Endothelial cell (in vitro differentiated cells): ENCODE results near the gene GNAT1. TPM values are rescaled to one million over a fixed set of nuclear protein-coding genes. Genes with fewer than 3 reads are reported as not detected.

Experiments used
- DNase-seq: peaks from one replicate; pipeline ENCODE4 v3.0.0; 2021; ENCODE audit warnings: low spot score
- H3K27ac Mint-ChIP-seq: one replicate; pipeline ENCODE4 v1.8.0; 2021; ENCODE audit warnings: mixed read lengths, inconsistent platforms; ENCODE audit not compliant: unreplicated experiment
- H3K27me3 Mint-ChIP-seq: one replicate; pipeline ENCODE4 v1.8.0; 2021; ENCODE audit warnings: mild to moderate bottlenecking, moderate library complexity, mixed read lengths, inconsistent platforms; ENCODE audit not compliant: unreplicated experiment
- H3K36me3 Mint-ChIP-seq: one replicate; pipeline ENCODE4 v1.8.0; 2021; ENCODE audit warnings: mild to moderate bottlenecking, low read depth, mixed read lengths, inconsistent platforms; ENCODE audit not compliant: unreplicated experiment
- H3K4me1 Mint-ChIP-seq: one replicate; pipeline ENCODE4 v1.8.0; 2021; ENCODE audit warnings: mild to moderate bottlenecking, mixed read lengths, inconsistent platforms; ENCODE audit not compliant: unreplicated experiment
- H3K4me3 Mint-ChIP-seq: one replicate; pipeline ENCODE4 v1.8.0; 2021; ENCODE audit warnings: mild to moderate bottlenecking, mixed read lengths, inconsistent platforms; ENCODE audit not compliant: unreplicated experiment
- H3K9me3 Mint-ChIP-seq: one replicate; pipeline ENCODE4 v1.8.0; 2021; ENCODE audit warnings: mixed read lengths, inconsistent platforms; ENCODE audit not compliant: unreplicated experiment
- CTCF ChIP-seq: fragments of 200-600 bp; sonication (generic); IDR thresholded peaks from one replicate; pipeline ENCODE4 v1.5.0; 2021; ENCODE audit warnings: antibody characterized with exemption; ENCODE audit not compliant: unreplicated experiment
- total RNA-seq: library from RNA; stranded (reverse); fragmentation: NEBNext Ultra II Directional; extraction: Animal tissue kit (Norgen Biotek cat#: 25700); gene quantifications from one replicate; pipeline ENCODE4 v1.2.1, GENCODE V29; 2021; ENCODE audit not compliant: unreplicated experiment

GNAT1 gene
- total RNA-seq, 1 donor from 2014 or later = 0.59 TPM

DNA sequence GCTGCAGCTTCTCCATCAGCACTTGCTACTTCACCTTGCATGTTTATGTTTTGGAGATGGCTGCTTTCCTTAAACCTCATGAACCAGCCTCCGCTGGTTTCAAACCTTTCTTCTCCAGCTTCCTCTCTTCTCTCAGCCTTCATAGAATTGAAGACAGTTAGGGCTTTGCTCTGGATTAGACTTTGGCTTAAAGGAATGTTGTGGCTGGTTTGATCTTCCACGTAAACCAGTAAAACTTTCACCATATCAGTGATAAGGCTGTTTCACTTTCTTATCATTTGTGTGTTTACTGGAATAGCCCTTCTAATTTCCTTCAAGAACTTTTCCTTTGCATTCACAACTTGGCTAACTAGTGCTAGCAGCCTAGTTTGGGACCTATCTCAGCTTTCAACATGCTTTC, 11.7 kb upstream of the GNAT1 start:
- no peaks in the 10 kb centered on the region for H3K27me3 Mint-ChIP-seq
- H3K4me3 Mint-ChIP-seq = no peak overlapping the region
- no peak for TF ChIP-seq CTCF
- no peak for DNase-seq
- no peak overlapping the region for H3K27ac Mint-ChIP-seq
- no peaks in the 10 kb centered on the region for H3K4me1 Mint-ChIP-seq
- peaks cover 15% of the 10 kb centered on the region for H3K36me3 Mint-ChIP-seq
- H3K9me3 Mint-ChIP-seq = no peaks in the 10 kb centered on the region

DNA sequence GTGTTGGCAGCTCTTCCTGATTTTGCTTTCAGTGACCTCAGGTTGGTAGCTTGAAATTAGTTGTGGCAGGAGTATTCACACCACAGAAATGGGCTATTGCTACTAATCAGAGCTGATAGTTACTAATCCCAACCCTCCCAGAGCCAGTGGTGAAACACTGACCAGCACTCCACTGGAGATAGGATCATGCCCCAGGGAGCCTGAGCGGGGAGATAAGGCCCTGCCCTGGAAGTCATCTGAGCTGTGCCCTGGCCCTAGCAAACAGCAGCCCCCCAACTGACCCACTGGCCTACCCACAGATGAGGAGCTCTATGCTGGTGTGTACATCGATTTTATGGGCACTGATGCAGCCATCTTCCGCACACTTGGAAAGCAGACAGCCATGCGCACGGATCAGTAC, 9.4 kb upstream of the GNAT1 start:
- DNase-seq = no peak
- no peak overlapping the region for H3K27ac Mint-ChIP-seq
- no peak for TF ChIP-seq CTCF
- peaks cover 1% of the 10 kb centered on the region for H3K27me3 Mint-ChIP-seq
- peaks cover 15% of the 10 kb centered on the region for H3K36me3 Mint-ChIP-seq
- peak overlapping the region; percentile 37 for H3K4me3 Mint-ChIP-seq
- H3K9me3 Mint-ChIP-seq = no peaks in the 10 kb centered on the region
- H3K4me1 Mint-ChIP-seq = no peaks in the 10 kb centered on the region

- H3K27me3 Mint-ChIP-seq = peaks cover 1% of the 10 kb centered on the region
- H3K9me3 Mint-ChIP-seq = no peaks in the 10 kb centered on the region
- TF ChIP-seq CTCF = no peak
- H3K4me1 Mint-ChIP-seq = no peaks in the 10 kb centered on the region
- H3K27ac Mint-ChIP-seq = no peak overlapping the region
- peaks cover 15% of the 10 kb centered on the region for H3K36me3 Mint-ChIP-seq
- H3K4me3 Mint-ChIP-seq = peak overlapping the region; percentile 37
- no peak for DNase-seq
These were observed 8.8 kb upstream of the GNAT1 start for GRCh38 chr3:50182533-50183099.

- H3K36me3 Mint-ChIP-seq = peaks cover 15% of the 10 kb centered on the region
- no peak overlapping the region for H3K27ac Mint-ChIP-seq
- no peaks in the 10 kb centered on the region for H3K4me1 Mint-ChIP-seq
- no peak for TF ChIP-seq CTCF
- peaks cover 1% of the 10 kb centered on the region for H3K27me3 Mint-ChIP-seq
- no peak overlapping the region for H3K4me3 Mint-ChIP-seq
- DNase-seq = no peak
- H3K9me3 Mint-ChIP-seq = no peaks in the 10 kb centered on the region
These were observed 7.7 kb upstream of the GNAT1 start for GRCh38 chr3:50183755-50184154.

- no peak for DNase-seq
- H3K9me3 Mint-ChIP-seq = no peaks in the 10 kb centered on the region
- peaks cover 1% of the 10 kb centered on the region for H3K27me3 Mint-ChIP-seq
- no peak overlapping the region for H3K27ac Mint-ChIP-seq
- no peak overlapping the region for H3K4me3 Mint-ChIP-seq
- peaks cover 15% of the 10 kb centered on the region for H3K36me3 Mint-ChIP-seq
- no peaks in the 10 kb centered on the region for H3K4me1 Mint-ChIP-seq
- TF ChIP-seq CTCF = no peak
These were observed 7.0 kb upstream of the GNAT1 start for GRCh38 chr3:50184242-50184978.
